ENCODE data around the gene FXYD6.

FXYD6 gene

DNA sequence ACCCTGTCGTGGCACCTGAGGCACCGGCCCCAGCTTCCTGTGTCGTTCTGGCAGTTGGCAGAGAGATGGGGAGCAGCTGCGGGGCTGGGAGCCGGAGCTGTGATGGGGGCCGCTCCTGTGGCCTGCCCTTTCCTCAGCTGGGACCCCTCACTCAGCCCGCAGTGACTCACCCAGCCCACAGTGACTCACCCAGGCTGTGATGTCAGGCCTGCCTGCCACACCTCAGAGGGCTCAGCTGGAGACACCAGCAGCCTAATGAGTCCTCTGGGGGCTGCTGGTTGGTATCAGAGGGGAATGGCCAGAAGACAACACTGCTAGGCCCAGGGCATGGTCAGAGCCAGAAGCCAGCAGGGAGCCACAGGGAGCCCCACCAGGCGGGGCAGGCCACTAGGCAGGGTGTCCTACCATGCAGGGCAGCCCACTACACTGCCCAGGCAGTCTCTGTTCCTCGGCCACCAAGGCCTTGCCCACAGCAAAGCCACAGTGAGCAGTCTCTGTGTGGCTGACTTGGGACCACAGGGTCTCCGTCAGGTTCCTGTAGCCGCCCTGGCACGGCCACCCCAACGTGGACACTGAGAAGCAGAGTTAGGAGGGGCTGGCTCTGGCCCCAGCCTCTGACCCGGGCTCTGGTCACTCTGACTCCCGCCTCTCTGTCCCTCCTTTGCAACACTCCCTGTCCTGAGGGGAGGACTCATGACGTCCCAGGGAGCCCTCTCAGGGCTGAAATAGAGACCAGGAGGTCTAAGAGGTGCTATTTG lies 47.7 kb downstream of the FXYD6 start:
- peak; percentile 44 to 65 (median 57) for DNase-seq

DNA sequence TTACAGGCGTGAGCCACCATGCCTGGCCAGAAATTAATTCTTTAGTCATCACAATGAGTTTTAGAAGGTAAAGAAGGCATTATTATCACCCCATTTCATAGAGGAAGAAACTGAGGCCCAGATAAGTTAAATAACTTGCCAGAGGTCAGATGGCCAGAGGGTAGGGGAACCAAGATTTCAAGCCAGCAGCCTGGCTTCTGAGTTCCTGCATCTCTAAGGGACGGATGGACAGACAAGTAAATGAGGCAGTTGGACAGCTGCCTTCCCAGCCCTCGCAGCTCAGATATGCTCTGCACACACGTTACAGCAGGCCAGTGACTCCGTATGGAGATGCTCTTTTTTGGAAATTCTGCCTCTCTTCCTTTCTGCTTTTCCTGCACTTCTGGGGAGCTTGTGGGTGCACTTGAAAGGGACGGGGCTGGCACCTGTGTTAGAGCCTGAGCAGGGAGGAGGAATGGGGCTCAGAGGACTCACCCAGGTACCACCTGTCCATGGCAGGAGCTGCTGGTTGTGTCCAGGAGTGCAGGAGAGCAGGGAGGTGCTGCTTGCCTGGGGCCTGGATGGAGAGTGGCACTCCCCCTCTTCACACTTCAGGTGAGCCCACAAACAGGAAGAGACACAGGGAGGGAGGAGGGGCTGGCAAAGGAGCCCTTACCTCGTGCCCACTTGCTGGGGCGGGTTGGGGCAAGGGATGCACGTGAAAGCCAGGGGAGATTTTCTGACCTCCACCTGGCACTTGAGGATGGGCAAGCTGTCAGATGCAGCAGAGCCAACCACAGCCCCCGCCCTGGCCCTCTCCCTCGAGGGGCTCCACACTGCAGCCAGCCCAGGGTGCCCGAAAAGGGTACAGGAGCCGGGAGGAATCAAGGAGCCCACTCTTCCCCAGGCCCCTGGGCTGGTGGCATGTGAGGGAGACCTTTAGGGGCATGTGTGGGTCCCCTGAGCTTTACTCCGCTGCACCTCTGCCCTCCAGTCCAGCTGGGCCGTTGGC lies 48.6 kb downstream of the FXYD6 start:
- DNase-seq, result peak in 1 of 5 donors; percentile 25

DNA sequence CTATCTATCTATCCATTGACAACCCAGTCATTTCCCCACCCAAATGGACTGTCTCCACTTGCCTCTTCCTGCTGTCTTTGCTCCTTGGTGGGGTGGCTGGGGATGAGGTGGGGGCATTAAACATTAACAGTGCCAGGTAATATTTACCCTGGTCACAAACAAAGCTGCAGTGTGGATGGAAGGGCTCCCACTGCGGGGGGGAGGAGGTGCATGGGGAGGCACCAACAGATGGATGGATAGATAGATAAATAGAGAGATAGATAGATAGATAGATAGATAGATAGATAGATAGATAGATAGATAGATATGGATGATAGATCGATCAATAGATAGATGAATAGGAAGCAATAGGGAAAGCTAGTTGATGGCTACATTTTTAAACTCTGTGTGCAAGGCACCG lies 49.6 kb downstream of the FXYD6 start:
- DNase-seq, result no peak

DNA sequence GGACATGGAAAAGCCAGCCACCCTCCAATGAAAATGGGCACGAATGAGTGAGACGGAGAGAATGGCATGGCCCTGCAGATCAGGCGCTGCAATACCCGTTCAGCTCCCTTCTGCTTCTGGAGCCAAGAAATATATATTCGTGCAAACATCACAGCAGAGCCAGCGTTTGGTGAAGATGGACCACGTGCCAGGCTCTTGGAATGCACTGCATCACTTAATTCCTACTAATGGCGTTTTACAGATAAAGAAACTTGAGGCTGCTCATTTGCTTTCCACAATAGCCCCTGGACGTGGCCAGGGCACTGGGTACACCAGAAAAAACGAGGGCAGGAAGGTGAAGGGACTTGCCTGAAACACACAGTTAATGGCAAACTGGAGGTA lies 50.3 kb downstream of the FXYD6 start:
- DNase-seq, result no peak

DNA sequence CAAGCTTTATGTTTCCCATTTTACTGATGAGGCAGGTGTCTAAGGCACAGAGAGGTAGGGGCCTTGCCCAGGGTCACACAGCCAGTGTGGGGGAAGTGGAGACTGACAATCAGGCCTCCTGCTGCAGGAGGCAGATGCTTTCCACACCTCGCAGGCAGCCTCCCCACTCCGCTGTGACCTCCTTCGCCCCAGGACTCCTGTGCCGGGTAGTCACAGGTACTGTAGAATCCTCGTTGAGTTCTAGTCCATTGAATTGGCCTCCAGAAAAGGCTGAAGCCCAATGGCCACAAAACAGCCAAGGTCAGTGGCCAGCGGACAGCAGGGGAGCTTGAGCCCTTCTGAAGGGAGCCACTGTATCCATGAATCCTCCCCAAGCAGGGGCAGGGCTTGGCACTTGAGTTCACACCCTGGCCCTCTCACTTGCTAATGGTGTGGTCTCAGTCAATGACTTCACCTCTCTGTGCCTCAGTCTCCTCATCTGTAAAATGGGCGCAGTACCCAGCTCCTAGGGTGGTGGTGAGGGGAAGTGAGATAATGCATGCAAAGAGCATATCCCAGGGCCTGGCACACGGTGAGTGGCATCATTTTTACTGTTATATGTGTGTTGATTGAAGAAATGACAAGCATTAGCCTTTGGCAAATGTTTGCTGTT lies 50.8 kb downstream of the FXYD6 start:
- no peak for DNase-seq

DNA sequence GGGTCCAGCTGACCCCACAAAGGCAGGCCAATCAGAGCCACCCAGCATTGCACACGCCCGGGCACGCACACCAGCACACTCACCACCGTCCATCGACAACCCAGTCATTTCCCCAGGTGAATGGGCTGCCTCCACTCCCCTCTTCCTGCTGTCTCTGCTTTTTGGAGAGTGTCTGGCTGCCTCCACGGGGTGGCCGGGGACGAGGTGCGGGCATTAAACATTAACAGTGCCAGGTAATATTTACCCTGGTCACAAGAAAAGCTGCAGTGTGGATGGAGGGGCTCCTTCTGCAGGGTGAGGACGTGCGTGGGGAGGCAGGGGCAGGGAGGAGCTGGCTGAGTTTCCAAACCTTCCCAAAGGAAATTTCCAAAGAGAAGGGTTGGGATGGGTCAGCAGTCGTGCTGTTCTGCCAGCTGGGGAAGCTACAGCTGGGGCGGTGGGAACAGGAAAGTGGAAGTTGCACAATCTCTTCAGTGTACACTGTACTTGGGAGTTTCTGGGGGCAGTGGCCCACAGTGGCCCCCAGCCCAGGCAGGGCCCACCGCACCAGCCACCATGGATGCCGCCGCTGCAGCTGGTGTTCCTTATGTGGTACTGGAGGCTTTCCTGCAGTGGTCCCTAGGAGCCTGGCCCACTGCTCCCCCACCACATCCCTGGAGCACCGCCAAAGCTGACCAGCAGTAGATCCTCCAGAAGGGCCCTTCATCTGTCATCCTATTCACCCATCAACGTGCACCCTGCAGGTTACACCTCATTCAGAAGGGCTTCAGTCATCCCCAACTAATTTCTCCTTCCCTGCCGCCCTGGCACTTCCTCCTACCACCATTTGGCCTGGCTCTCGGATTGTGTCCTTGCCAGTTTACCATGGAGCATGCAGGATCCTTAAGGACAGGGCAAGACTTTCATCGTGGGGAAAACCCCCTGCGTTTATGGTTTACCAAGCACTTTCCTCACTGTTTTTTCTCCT lies 51.6 kb downstream of the FXYD6 start, which contains the start of gene FXYD2:
FXYD2 (minus strand) TSS at position 174 of the 967 bp plus-strand sequence; CDS start at position 108, 66 bp downstream.
- DNase-seq, result no peak

DNA sequence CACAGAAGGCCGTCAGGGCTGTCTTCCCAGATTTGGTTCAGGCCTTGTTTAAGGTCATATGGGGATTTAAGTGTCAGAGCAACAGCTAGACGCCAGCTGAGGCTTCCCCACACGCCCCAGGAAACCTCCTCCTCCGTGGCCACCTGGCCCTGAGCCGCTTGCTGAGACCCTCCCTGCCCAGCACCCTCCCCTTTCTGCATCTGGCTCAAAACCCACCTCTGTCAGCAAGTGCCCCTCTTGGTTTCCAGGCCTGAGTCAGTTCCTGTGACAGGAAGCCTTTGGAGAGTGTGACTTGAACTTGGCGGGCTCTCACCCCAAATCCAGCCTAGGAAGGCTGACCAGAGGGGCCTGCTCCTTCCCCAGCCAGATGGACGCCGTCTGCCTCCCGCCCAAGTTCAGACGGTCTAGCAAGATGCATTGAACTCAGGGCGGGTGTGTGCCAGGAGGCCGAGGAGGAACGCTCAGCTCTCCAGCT lies 52.5 kb downstream of the FXYD6 start:
- no peak for DNase-seq

DNA sequence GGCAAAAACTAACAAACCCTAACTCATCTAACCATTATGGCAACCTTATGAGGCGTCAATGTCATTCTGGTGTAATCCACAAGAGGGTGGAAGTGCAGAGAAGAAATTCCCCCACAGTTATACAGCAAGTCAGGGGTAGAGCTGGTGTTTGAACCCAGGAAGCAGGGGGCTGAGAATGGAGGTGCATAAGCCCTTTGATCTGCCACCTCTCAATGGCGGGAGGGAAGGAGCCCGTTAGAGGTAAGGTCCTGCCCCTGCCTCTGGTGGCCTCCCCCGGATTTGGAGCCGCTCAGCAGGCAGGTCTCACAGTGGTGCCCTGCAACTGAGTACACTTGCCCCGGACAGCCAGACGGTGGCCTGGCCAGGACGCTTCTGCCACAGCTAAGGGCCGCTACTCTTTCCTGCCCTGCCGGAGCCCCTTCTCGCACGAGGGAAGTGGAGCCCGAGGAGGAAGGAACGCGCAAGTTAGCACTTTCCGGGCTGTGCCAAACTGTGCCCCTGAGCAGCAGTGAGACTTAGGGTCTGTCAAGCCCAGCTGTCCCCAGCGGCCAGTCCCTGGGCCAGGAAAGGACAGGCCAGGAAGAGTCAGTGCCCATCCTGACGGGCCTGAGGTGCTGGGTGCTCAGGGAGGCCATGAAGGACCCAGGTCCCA lies 53.0 kb downstream of the FXYD6 start:
- no peak for DNase-seq

DNA sequence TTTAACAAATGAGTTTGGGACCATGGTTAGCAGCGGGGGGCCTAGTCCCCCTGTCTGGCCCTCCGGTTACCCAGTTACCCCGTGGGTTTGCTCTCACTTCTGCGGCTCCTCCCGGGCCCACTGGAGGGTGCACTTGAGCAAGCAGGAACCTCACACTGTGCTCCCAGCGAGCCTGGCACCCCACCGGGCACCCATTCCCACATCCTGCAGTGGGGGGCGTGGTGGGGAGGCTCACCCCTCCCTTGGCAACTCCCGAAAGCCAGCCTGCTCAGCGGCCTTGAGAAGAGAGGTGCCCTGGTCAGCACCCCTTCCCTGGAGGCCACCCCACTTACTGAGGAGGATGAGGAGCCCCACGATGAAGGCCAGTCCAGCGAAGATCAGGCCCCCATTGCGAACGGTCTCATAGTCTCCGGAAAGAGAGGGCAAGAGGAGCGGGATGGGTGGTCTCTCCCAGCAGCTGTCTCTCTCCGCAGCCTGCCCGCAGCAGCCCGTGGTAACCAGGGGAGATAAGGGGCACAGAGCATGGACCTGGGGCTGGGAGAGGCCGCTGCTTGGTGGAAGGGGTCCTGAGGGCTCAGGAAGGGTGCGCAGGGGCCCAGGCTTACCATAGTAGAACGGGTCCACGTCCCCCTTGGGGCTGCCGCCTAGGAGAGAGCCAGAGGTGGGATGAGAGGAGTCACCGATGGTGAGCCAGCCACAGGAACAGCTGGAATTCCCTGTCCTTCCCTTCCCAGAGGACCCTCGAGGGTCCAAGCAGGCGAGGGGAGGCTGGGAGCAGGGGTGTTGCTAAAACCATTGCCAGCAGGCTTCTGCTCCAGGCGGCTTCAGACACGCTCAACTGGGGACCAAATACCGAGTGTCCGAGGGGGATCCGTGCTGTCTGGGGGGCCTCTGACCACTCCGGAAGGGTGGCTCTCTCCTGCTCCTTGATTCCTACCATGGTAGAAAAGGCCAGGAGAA lies 54.1 kb downstream of the FXYD6 start:
- peak in 1 of 5 donors; percentile 34 for DNase-seq

DNA sequence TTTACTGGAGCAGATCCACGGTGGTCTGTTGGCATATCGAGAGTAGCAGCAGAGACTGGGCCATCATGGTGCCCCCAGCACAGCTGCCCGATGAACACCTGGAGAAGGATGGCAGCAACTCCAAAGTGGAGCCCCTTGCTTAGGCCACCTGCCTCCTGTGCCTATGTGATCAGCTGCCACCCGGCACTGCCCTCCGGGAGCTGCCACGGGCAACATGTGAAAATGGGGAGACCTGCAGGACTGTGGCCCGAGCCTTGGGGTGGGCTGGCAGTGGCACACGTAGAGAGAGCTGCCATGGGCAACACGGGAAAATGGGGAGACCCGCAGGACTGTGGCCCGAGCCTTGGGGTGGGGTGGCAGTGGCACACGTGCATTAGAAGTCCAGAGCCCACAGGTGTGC lies 55.0 kb downstream of the FXYD6 start:
- no peak for DNase-seq

DNA sequence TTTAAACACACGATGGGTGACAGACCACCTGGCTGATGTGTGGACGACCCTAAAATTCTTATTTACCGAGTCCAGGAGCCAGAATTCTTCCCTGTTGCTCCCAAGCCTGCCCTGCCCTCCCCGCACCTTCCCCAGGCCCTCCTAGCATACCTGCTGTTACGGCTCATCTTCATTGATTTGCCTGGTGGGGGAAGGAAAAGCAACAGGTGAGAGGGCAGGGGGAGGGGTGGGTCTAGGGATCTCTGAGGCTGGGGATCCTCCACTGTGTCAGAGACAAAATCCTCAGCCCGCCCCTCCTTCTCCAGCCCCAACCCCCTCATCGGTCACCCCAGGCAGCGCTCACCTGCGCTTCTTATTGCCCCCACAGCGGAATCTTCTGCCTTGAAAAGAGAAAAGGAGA lies 55.9 kb downstream of the FXYD6 start:
- DNase-seq, result no peak

DNA sequence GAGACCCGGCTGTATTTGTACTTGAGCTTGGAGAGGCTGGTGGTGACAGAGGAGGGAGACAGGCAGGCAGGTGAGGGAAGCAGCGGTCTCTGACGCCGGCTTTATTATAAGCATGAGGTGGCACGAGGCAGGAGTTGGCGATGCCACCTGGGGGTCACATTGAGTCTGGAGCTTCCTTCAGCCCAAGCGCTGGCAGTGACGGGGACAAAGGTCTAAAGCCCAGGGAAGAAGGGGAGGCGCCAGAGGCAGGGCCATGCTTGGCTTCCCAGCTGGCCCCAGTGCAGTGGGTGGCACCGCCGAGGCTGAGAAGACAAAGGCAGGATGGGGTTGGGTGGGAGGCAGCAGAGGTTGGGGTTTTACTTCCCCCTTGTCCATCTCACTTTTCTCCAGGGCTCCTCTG lies 56.4 kb downstream of the FXYD6 start:
- DNase-seq, result no peak

DNA sequence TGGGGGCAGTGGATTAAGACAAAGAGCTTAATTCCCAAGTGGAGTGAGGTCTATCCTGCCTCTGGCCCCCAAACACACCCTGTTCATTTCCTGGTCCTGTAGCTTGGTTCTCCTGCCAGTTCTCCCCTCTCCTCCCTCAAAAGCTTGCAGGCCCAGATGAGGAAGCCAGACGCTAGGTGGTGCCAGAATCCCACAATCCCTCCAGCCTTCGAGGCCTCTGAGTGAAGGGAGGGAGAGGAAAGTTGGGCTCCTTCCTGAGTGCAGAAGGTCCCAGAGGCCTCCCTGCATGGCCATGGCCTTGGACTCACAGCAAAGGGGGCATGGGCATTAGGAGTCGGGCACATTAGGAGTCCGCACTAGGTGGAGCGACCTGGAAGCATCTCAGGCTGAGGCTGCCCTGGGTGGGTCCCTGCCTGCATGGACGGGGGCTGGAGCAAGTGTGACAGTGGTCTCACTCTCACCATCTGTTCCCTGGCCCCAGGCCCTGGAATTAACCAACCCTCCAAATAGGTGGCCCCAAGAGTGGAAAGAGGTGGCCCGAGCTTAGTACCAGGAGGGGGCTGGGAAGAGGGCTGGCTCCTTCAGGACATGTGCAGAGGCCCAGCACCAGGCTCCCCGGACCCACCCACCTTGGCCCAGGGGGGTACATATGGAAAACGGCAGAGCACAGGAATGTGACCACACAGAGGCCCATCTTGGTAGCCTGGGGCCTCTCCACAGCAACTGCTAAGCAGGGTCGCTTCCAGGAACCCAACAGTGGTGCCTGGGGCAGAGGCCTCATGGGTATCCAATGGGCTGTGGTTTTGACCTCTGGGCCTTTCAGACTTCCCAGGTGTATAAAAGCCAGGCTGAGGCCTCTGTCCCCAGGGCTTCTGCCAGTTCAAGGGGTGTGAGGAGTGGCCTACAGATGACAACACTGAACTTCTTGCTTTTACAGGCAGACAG lies 57.1 kb downstream of the FXYD6 start:
- DNase-seq, result no peak

DNA sequence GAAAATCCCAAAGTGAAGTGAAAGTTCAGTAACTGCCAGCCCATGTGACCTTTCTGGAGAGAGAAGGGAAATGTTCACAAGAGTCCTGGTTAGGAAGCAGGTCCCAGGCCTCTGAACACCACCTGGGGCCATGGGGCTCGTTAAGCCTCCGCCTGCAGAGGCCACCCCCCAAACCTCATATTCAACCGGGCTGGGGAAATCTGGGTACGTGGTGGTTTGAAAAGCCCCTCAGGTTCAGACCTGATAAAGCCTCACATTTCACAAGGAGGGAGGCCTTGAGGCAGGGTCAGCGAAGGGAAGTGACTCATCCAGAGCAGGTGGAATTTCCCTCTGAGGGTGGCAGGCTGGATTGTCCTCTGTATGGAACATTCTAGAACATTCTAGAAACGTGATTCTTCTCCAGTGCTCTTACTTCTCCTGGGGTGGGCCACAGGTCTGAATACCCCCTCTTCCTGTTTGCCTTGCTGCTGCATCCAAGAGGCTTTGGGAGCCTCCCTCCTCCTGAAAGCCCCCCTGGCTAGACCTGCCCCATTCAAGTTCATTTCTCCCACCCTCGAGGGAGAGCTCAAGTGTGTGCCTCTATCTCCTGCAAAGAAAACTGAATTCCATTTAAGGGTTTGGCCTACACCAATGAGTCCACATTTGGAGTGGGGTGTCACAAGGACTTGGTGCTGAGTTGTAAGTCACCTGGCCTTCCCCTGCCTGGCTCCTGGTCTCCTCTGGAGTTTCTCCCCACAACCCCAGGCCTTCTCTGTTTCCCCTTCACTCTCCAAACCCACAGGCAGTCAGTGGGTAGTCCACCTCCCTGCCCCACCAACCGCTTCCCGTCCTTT lies 58.2 kb downstream of the FXYD6 start:
- DNase-seq, result peak in 3 of 5 donors; percentile 25 to 47 (median 37)

DNA sequence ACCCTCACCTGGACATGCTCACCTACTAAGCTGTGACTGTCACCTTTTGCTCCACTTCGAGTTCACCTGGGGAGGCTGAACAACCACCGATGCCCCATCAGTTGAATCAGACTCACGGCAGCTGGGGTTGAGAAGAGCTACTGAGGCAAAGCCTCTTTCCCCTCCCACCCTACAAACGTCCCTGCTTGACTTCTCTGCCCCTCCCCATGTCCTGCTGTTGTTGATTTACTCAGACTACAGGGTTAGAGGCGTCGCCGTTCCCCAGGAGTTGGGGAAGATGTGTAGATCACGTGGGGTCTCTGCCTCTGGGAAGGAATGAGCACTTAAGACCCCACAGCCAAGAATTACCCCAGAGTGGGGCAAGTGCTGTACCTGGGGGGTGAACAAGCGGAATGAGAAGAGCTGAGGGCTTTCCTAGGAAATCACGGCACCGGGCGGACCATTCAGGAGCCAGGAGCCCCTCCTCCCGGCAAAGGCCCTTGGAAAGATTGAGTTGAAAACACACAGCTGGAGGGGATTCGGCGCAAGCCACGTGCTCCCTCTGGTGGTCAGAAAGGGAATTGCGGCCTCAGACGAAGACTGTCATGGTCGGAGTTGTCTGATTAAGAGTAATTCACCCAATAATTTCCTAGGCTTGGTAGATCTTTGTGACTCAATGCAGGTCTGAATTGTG lies 59.0 kb downstream of the FXYD6 start:
- peak; percentile 61 to 81 (median 73) for DNase-seq

DNA sequence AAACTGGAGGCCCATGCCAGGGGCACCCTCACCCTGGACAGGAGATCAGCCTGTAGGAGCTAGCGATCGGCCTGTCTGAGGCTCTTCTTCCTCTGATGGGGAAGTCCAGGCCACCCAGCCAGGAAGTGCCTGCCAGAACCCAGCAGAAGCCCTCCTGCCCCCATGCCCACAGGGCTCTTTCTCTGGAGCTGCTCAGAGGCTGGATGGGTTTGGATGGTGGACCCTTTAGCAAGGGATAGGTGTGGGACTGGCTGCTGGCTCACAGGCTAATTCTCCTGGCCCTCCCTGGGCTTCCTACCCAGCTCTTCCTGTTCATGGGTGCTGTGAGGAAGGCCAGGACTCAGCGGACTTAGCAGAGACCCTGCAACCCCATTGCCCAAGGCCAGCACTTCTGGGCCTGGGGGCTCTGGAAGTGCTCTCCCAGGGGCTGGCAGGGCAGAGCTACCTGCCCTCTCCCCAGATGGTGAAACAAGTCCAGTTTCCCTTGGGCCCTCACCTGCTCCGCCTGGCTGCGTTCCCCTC lies 59.6 kb downstream of the FXYD6 start:
- no peak for DNase-seq

DNA sequence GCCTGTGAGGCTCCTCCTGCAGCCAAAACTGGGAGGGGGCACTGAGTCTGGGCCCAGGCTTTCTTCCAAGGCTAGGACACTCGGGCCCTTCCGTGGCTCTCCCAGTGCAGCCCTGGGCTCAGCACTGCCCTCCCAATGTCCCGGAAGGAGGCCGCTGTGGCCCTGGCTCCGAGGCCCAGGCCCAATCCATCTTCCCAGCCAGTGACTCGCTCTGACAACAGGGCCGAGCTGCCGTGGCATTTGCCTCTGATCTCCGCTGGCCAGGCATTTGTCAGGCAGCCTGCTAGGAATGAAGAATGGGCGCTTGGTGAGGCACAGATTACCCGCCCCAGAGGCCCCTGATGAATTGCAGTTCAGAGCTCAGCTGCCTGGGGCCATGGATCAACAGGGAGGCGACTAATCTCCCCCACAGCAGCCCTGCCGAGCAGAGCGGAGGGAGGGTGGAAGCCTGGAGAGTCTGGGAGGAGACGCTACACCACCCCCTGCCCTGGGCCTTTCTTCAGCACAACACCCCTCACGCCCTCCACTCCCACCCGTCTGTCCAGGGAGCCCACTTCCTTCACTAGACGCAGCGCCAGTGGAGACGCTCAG lies 60.2 kb downstream of the FXYD6 start:
- no peak for DNase-seq
